ENCODE measurements around the gene RRP15. TPM values are rescaled to one million over a fixed set of nuclear protein-coding genes. Genes with fewer than 3 reads are reported as not detected.

RRP15 gene
- total and polyA plus RNA-seq, 2 of the 13 experiments (the other 11 are each of a cell fraction or from before 2014, with no cell fraction given): 2.1 to 37.5 TPM

DNA sequence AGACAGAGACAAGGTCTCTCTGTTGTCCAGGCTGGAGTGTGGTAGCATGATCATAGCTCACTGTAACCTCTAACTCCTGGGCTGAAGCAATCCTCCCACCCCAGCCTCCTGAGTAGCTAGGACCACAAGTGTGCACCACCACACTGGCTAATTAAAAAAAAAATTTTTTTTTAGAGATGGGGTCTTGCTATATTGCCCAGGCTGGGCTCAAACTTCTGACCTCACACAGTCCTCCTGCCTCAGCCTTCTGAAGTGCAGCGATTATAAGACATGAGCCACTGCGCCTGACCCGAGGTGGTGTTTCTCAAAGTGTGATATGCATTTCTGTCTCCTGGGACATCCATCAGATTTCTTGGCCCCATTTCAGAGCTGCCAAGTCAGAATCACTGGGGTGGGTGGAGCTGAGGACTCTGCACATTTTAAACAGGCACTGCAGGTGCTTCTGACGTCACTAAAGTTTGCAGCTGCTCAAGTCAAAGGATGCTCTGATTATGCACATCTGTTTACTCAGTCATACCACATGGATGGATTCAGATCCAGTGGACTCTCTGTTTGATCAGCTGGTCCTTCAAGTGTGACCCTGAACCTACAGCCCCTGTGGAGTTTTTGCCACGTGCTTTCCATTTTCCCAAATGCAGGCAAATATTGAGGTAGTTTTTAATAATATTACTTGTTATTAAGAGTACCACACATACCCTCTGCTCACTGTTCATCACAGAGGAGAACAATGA is 81.4 kb downstream of the RRP15 start (continued):
- TF ChIP-seq CREB3 (CRISPR knock-in tag; IDR thresholded peaks at IDR 0.05) (no peak), EHMT2 (IDR thresholded peaks at IDR 0.05; ENCODE audit: borderline replicate concordance, low read depth, low read length) (peak; percentile 76; the same call in 1 of the 2 replicates), ZNF451 (CRISPR knock-in tag; IDR thresholded peaks at IDR 0.05) (no peak), ELF4 (CRISPR knock-in tag; IDR thresholded peaks at IDR 0.05; ENCODE audit: borderline replicate concordance) (no peak), FOXA1 (IDR thresholded peaks at IDR 0.05) (no peak), FOXA1 (CRISPR knock-in tag; IDR thresholded peaks at IDR 0.05) (peak; percentile 84), STAT6 (CRISPR knock-in tag; IDR thresholded peaks at IDR 0.05; ENCODE audit: borderline replicate concordance) (no peak), KDM3A (CRISPR knock-in tag; IDR thresholded peaks at IDR 0.05; ENCODE audit: low read depth) (no peak), ZBTB38 (CRISPR knock-in tag; IDR thresholded peaks at IDR 0.05) (no peak), ZBTB46 (CRISPR knock-in tag; IDR thresholded peaks at IDR 0.05; ENCODE audit: borderline replicate concordance) (no peak), ZFP37 (CRISPR knock-in tag; IDR thresholded peaks at IDR 0.05; ENCODE audit: borderline replicate concordance) (no peak), ZNF784 (CRISPR knock-in tag; IDR thresholded peaks at IDR 0.05; ENCODE audit: borderline replicate concordance) (no peak), PRMT3 (CRISPR knock-in tag; IDR thresholded peaks at IDR 0.05; ENCODE audit: borderline replicate concordance, low read depth) (no peak), ZC3H13 (CRISPR knock-in tag; IDR thresholded peaks at IDR 0.05) (no peak), ATF7-NPFF (CRISPR knock-in tag; IDR thresholded peaks at IDR 0.05; ENCODE audit: low read depth) (no peak), MAX (IDR thresholded peaks at IDR 0.05) (peak; percentile 72), ZNF740 (CRISPR knock-in tag; IDR thresholded peaks at IDR 0.05) (no peak), CREM (IDR thresholded peaks at IDR 0.05) (peak; percentile 48; the same call in 1 of the 2 replicates), CREM (CRISPR knock-in tag; IDR thresholded peaks at IDR 0.05) (no peak)
- TF ChIP-seq, protein P1, sequence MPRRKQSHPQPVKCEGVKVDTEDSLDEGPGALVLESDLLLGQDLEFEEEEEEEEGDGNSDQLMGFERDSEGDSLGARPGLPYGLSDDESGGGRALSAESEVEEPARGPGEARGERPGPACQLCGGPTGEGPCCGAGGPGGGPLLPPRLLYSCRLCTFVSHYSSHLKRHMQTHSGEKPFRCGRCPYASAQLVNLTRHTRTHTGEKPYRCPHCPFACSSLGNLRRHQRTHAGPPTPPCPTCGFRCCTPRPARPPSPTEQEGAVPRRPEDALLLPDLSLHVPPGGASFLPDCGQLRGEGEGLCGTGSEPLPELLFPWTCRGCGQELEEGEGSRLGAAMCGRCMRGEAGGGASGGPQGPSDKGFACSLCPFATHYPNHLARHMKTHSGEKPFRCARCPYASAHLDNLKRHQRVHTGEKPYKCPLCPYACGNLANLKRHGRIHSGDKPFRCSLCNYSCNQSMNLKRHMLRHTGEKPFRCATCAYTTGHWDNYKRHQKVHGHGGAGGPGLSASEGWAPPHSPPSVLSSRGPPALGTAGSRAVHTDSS (CRISPR knock-in tag; conservative IDR thresholded peaks at IDR 0.05): no peak

Data from HepG2 (cell line).